Heart left ventricle (tissue), 16 donors: Measurements from ENCODE around the gene ZNF346. TPM values are rescaled to one million over a fixed set of nuclear protein-coding genes. Genes with fewer than 3 reads are reported as not detected.

Experiments
- ATAC-seq, 4 donors: fragments of 200-7000 bp; cut with Tn5 transposase; one replicate each; pipeline ENCODE4 v1.9.1; 2020 to 2022; ENCODE audit warnings: moderate library complexity in 4 of 4, mild to moderate bottlenecking in 3 of 4, moderate number of reproducible peaks in 1 of 4
- DNase-seq, 5 donors: peaks; one replicate each; pipeline ENCODE4 v3.0.0-alpha.2; 2020
- H3K27ac ChIP-seq, 12 donors: fragments of 200-600 bp; sonication (generic) in 4 of 12; one replicate each; pipeline versions ENCODE4 v1.5.0 to v1.8.0; 2016 to 2022; ENCODE audit warnings: mild to moderate bottlenecking in 2 of 12
- H3K27me3 ChIP-seq, 9 donors: fragments of 200-600 bp; sonication (generic) in 2 of 9; one replicate each; pipeline versions ENCODE4 v1.5.1 to v1.8.0; 2016 to 2022; ENCODE audit warnings: mild to moderate bottlenecking in 3 of 9
- H3K36me3 ChIP-seq, 9 donors: fragments of 200-600 bp; sonication (generic) in 2 of 9; one replicate each; pipeline versions ENCODE4 v1.5.0 to v1.8.0; 2018 to 2022; ENCODE audit warnings: mild to moderate bottlenecking in 2 of 9
- H3K4me1 ChIP-seq, 12 donors: fragments of 200-600 bp; sonication (generic) in 4 of 12; one replicate each; pipeline versions ENCODE4 v1.5.0 to v1.8.0; 2016 to 2022; ENCODE audit warnings: mild to moderate bottlenecking in 3 of 12
- H3K4me3 ChIP-seq, 12 donors: fragments of 200-600 bp; sonication (generic) in 4 of 12; one replicate each; pipeline versions ENCODE4 v1.5.0 to v1.8.0; 2017 to 2022; ENCODE audit warnings: mild to moderate bottlenecking in 9 of 12, moderate library complexity in 4 of 12
- H3K9me3 ChIP-seq, 12 donors: fragments of 200-600 bp; sonication (generic) in 4 of 12; one replicate each; pipeline versions ENCODE4 v1.5.0 to v1.8.0; 2016 to 2022; ENCODE audit warnings: mild to moderate bottlenecking in 1 of 12
- CTCF ChIP-seq, 12 donors: fragments of 200-600 bp; sonication (generic) in 4 of 12; IDR thresholded peaks; one replicate each; pipeline versions ENCODE4 v1.5.0 to v1.8.0; 2018 to 2022; ENCODE audit warnings: antibody characterized with exemption in 12 of 12, mild to moderate bottlenecking in 5 of 12
- POLR2A ChIP-seq, 2 donors: fragments of 450-650 bp; IDR thresholded peaks; one replicate each; pipeline ENCODE4 v1.6.1; 2017; ENCODE audit warnings: antibody characterized with exemption in 2 of 2, mild to moderate bottlenecking in 2 of 2, moderate library complexity in 2 of 2
- WGBS, 4 donors: extraction: QIAGEN DNeasy Blood & Tissue Kit in 2 of 4; methylation state at CpG; one replicate each; pipeline versions ENCODE4 v1.1.5 to v1.1.7; 2013 to 2018; 5-methylcytosine and 5-hydroxymethylcytosine counted together
- intact Hi-C, 10 donors: fragments of 100-400 bp; cut with DNase I; formaldehyde crosslinking; loops; one replicate each; pipeline versions ENCODE4 v1.11.1 to v1.14.2; 2022
- polyA plus RNA-seq, 2 donors: library from polyadenylated mRNA; stranded (reverse); fragments of 200-250 nt; gene quantifications; one replicate each; pipeline ENCODE4 v1.2.3, GENCODE V29; 2013
- total RNA-seq, 9 donors: library from RNA; depleted of rRNA in 2 of 9; stranded (reverse); fragments of >200 nt in 2 of 9; fragmentation: NEBNext Ultra II Directional in 3 of 9; extraction: Animal tissue kit (Norgen Biotek cat#: 25700) in 3 of 9; gene quantifications; one replicate each; pipeline versions ENCODE4 v1.1.0 to v1.2.4, GENCODE V29; 2016 to 2023
- donor health status: ischemic (EF 13 %, LVEDD 7.1; RV severe dilation, severe dysfunction).
- donor health status: healthy with polysubstance abuse.
- donor health status: DM: no; HTN: yes; CAD: no.
- donor health status: DM: no; HTN: no; CAD: no.
- donor health status: ischemic (EF 25% LVEDD 6.9; RV normal size, moderate dysfunction).
- donor health status: ischemic (EF 25% LVEDD 5.7; RV mildly dilated, moderate dysfunction).
- donor health status: healthy.
- donor health status: DM: yes; HTN: yes; CAD: no.
- donor health status: ischemic (EF 35%, LVEDD 5.7; RV mildly dilated, moderate dysfunction).
- donor health status: nonischemic (EF 11% LVEDD 7.7; RV severe dilation, severe dysfunction).
- donor health status: DM: yes; HTN: yes; CAD: no.
- donor health status: PGD.
- donor health status: ischemic (EF 29% LVEDD 5.4; RV normal size, mild dysfunction).
- donor health status: nonischemic (EF 23%, LVEDD 6.1; RV moderate dilation, normal function).

ZNF346 gene
- total and polyA plus RNA-seq, 11 donors: 4.4 to 11.9 (median 7.5) TPM

- 86 to 91% (median 89%) methylated on average over 25 to 29 of the region's 29 CpGs for WGBS, 4 donors
Measured at GRCh38 chr5:177096162-177097015, 73.9 kb downstream of the ZNF346 start.

GRCh38 chr5:177097016-177097985, 74.8 kb downstream of the ZNF346 start:
- no peak for TF ChIP-seq CTCF (IDR thresholded peaks at IDR 0.05)
- no peak for TF ChIP-seq POLR2A (IDR thresholded peaks at IDR 0.05)
- Histone ChIP-seq H3K4me3 (no peak overlapping the region), H3K36me3 (no peaks in the 10 kb centered on the region), H3K27me3 (peaks cover 0 to 7% (median 0%) of the 10 kb centered on the region in 9 donors), H3K4me1 (peaks cover 0 to 33% (median 15%) of the 10 kb centered on the region in 12 donors), H3K27ac (no peak overlapping the region), H3K9me3 (no peaks in the 10 kb centered on the region)
- 94 to 97% (median 95%) methylated on average over 22 to 30 of the region's 30 CpGs for WGBS, 4 donors
- intact Hi-C loops: no loop called here
- DNase-seq (no peak), ATAC-seq (no peak)

More at GRCh38 chr5:177096162-177097015, 73.9 kb downstream of the ZNF346 start:
- H3K27ac ChIP-seq: no peak overlapping the region
- no peaks in the 10 kb centered on the region for H3K36me3 ChIP-seq
- DNase-seq: no peak
- peaks cover 0 to 7% (median 0%) of the 10 kb centered on the region in 9 donors for H3K27me3 ChIP-seq
- intact Hi-C loops: no loop called here
- H3K9me3 ChIP-seq: no peaks in the 10 kb centered on the region
- H3K4me1 ChIP-seq: peaks cover 0 to 33% (median 15%) of the 10 kb centered on the region in 12 donors
- ATAC-seq: no peak
- no peak overlapping the region for H3K4me3 ChIP-seq
- TF ChIP-seq CTCF (IDR thresholded peaks at IDR 0.05): no peak
- no peak for TF ChIP-seq POLR2A (IDR thresholded peaks at IDR 0.05)

GRCh38 chr5:177098120-177098469, 75.6 kb downstream of the ZNF346 start:
- TF ChIP-seq CTCF (IDR thresholded peaks at IDR 0.05): no peak
- TF ChIP-seq POLR2A (IDR thresholded peaks at IDR 0.05): no peak
- intact Hi-C loops: no loop called here
- Histone ChIP-seq H3K27ac (no peak overlapping the region), H3K27me3 (peaks cover 0 to 7% (median 0%) of the 10 kb centered on the region in 9 donors), H3K4me1 (peaks cover 0 to 33% (median 15%) of the 10 kb centered on the region in 12 donors), H3K9me3 (no peaks in the 10 kb centered on the region), H3K36me3 (no peaks in the 10 kb centered on the region), H3K4me3 (no peak overlapping the region)
- DNase-seq (no peak), ATAC-seq (no peak)
- 81 to 91% (median 90%) methylated on average over 4 to 6 of the region's 6 CpGs for WGBS, 4 donors
